SU-DHL-6 (cell line): ENCODE data around the gene EML3.

Source experiments
- CTCF ChIP-seq: fragments of 200-600 bp; sonication (generic); IDR thresholded peaks from one replicate; pipeline ENCODE4 v1.5.1; 2017; ENCODE audit warnings: antibody characterized with exemption, mild to moderate bottlenecking, low read length, moderate library complexity; ENCODE audit not compliant: insufficient read depth, poor library complexity, severe bottlenecking
- EZH2phosphoT487 ChIP-seq: fragments of 200-600 bp; sonication (generic), shearing (Covaris generic); conservative IDR thresholded peaks from 2 replicates; pipeline ENCODE4 v1.6.1; 2018; ENCODE audit warnings: mild to moderate bottlenecking, antibody characterized with exemption, low read length, moderate library complexity, mixed read lengths

GRCh38 chr11:62556108-62556874 lies 56.3 kb downstream of the EML3 start:
- TF ChIP-seq CTCF, result no peak
- no peak for TF ChIP-seq EZH2phosphoT487
